NB4 (cell line): ENCODE results near the gene SPATA31C1.

ENCODE experiments used
- CTCF ChIP-seq: IDR thresholded peaks from one replicate; pipeline ENCODE4 v1.5.1; 2012; ENCODE audit warnings: low read depth, low read length
- MAX ChIP-seq: IDR thresholded peaks from 2 replicates; pipeline ENCODE4 v1.6.1; 2011; ENCODE audit warnings: low read depth, low read length
- MYC ChIP-seq: IDR thresholded peaks from 2 replicates; pipeline ENCODE4 v1.6.1; 2011; ENCODE audit warnings: low read depth, low read length
- POLR2A ChIP-seq: IDR thresholded peaks from 2 replicates; pipeline ENCODE4 v1.6.1; 2011; ENCODE audit warnings: mild to moderate bottlenecking; ENCODE audit not compliant: insufficient read length; ENCODE audit errors: extremely low read depth

GRCh38 chr9:87878989-87879511, 38.7 kb upstream of the SPATA31C1 start:
- no peak for TF ChIP-seq CTCF
- no peak for TF ChIP-seq POLR2A
- TF ChIP-seq MAX = no peak
- no peak for TF ChIP-seq MYC
